ENCODE results near the gene SLC35F6.

- TF ChIP-seq CTCF (IDR thresholded peaks at IDR 0.05), result no peak
- no peak for TF ChIP-seq POLR2A (IDR thresholded peaks at IDR 0.05)
These were observed 11.4 kb upstream of the SLC35F6 start for GRCh38 chr2:26752656-26753055.
